ENCODE data around the gene PARVB.

PARVB gene

GRCh38 chr22:44220727-44221680 is 196.9 kb downstream of the PARVB start:
- no peak for DNase-seq (ENCODE audit: low read depth)
- TF ChIP-seq CTCF (IDR thresholded peaks at IDR 0.05; ENCODE audit: low read length, missing control alignments): no peak
- H3K4me3 ChIP-seq (replicated peaks; ENCODE audit: low read depth, low read length): no peak overlapping the region

GRCh38 chr22:44221710-44222475 is 197.8 kb downstream of the PARVB start:
- H3K4me3 ChIP-seq (replicated peaks; ENCODE audit: low read depth, low read length): no peak overlapping the region
- TF ChIP-seq CTCF (IDR thresholded peaks at IDR 0.05; ENCODE audit: low read length, missing control alignments): no peak
- no peak for DNase-seq (ENCODE audit: low read depth)

All from fibroblast of pulmonary artery (primary cell).